GM23338 (cell line): ENCODE measurements around the gene STRA6. TPM values are rescaled to one million over a fixed set of nuclear protein-coding genes. Genes with fewer than 3 reads are reported as not detected.
A peak's percentile ranks its signal among the peaks of the same experiment; 100 is the strongest.

ENCODE experiments used
- ATAC-seq: fragments of 200-7000 bp; cut with Tn5 transposase; 3 replicates; pipeline ENCODE4 v1.9.1; 2020
- DNase-seq: peaks from one replicate; pipeline ENCODE4 v3.0.0-alpha.2; 2015; ENCODE audit warnings: low spot score
- H2AFZ ChIP-seq: fragments of 200-600 bp; sonication (generic); 2 replicates; pipeline ENCODE4 v1.8.0; 2016; ENCODE audit warnings: antibody characterized with exemption, mild to moderate bottlenecking, moderate library complexity
- H3F3A ChIP-seq: fragments of 200-600 bp; sonication (generic); replicated peaks from 2 replicates; pipeline ENCODE4 v1.8.0; 2017; ENCODE audit warnings: antibody characterized with exemption, mixed run types, low read depth
- H3K27ac ChIP-seq: fragments of 200-600 bp; sonication (generic); 2 replicates; pipeline ENCODE4 v1.6.1; 2016; ENCODE audit warnings: low read depth
- H3K27me3 ChIP-seq: fragments of 200-600 bp; sonication (generic); 2 replicates; pipeline ENCODE4 v1.8.0; 2016; ENCODE audit warnings: mild to moderate bottlenecking, mixed run types, moderate library complexity; ENCODE audit not compliant: insufficient read depth
- H3K36me3 ChIP-seq: fragments of 200-600 bp; sonication (generic); 2 replicates; pipeline ENCODE4 v1.8.0; 2016; ENCODE audit warnings: mild to moderate bottlenecking; ENCODE audit not compliant: insufficient read depth
- H3K4me1 ChIP-seq: fragments of 200-600 bp; sonication (generic); 2 replicates; pipeline ENCODE4 v1.8.0; 2016; ENCODE audit warnings: mild to moderate bottlenecking, moderate library complexity; ENCODE audit not compliant: insufficient read depth
- H3K4me2 ChIP-seq: fragments of 200-600 bp; sonication (generic); 2 replicates; pipeline ENCODE4 v1.7.1; 2017; ENCODE audit warnings: mixed run types
- H3K4me3 ChIP-seq: fragments of 200-600 bp; sonication (generic); 2 replicates; pipeline ENCODE4 v1.6.1; 2016; ENCODE audit warnings: mixed run types
- H3K79me2 ChIP-seq: fragments of 200-600 bp; sonication (generic); replicated peaks from 2 replicates; pipeline ENCODE4 v1.8.0; 2017; ENCODE audit warnings: mild to moderate bottlenecking; ENCODE audit not compliant: insufficient read depth
- H3K9me2 ChIP-seq: fragments of 200-600 bp; sonication (generic); 2 replicates; pipeline ENCODE4 v1.8.0; 2017; ENCODE audit not compliant: insufficient read depth
- H4K20me1 ChIP-seq: fragments of 200-600 bp; sonication (generic); replicated peaks from 2 replicates; pipeline ENCODE4 v1.8.0; 2017; ENCODE audit warnings: mild to moderate bottlenecking; ENCODE audit not compliant: insufficient read depth
- H3K27ac Mint-ChIP-seq: 2 replicates; pipeline ENCODE4 v1.8.0; 2020; ENCODE audit warnings: inconsistent platforms, mild to moderate bottlenecking, moderate library complexity, mixed read lengths
- H3K27me3 Mint-ChIP-seq: 3 replicates; pipeline ENCODE4 v1.8.0; 2022; ENCODE audit warnings: low read depth, mild to moderate bottlenecking, moderate library complexity, mixed read lengths, inconsistent platforms; ENCODE audit not compliant: insufficient read depth, poor library complexity
- H3K36me3 Mint-ChIP-seq: 3 replicates; pipeline ENCODE4 v1.8.0; 2021; ENCODE audit warnings: low read depth, mild to moderate bottlenecking, inconsistent platforms, moderate library complexity, mixed read lengths
- H3K4me1 Mint-ChIP-seq: 3 replicates; pipeline ENCODE4 v1.8.0; 2020; ENCODE audit warnings: mild to moderate bottlenecking, inconsistent platforms, mixed read lengths
- H3K4me3 Mint-ChIP-seq: 3 replicates; pipeline ENCODE4 v1.8.0; 2021; ENCODE audit warnings: moderate library complexity, mild to moderate bottlenecking, inconsistent platforms, mixed read lengths
- H3K9me3 Mint-ChIP-seq: 3 replicates; pipeline ENCODE4 v1.8.0; 2020; ENCODE audit warnings: moderate library complexity, mild to moderate bottlenecking, inconsistent platforms, mixed read lengths
- CREB1 ChIP-seq: fragments of 250-450 bp; sonication (Bioruptor Pico); IDR thresholded peaks from 2 replicates; pipeline ENCODE4 v1.5.0; 2020; ENCODE audit warnings: low read depth, mild to moderate bottlenecking, moderate library complexity
- CTCF ChIP-seq, 2 experiments: fragments of 200-600 bp in 1 of 2; sonication (generic) in 1 of 2; conservative IDR thresholded peaks; 2 replicates each; pipeline versions ENCODE4 v1.5.1 to v1.6.1; 2016 to 2017; ENCODE audit warnings: antibody characterized with exemption in 2 of 2, low read depth in 2 of 2, mild to moderate bottlenecking in 2 of 2, moderate library complexity in 1 of 2
- ETS1 ChIP-seq: IDR thresholded peaks from 2 replicates; pipeline ENCODE4 v1.6.1; 2016; ENCODE audit warnings: antibody characterized with exemption
- EZH2 ChIP-seq: fragments of 200-600 bp; sonication (generic); IDR thresholded peaks from one replicate; pipeline ENCODE4 v1.8.0; 2017; ENCODE audit warnings: antibody characterized with exemption, mild to moderate bottlenecking, low read depth; ENCODE audit not compliant: unreplicated experiment
- EZH2phosphoT487 ChIP-seq: fragments of 200-600 bp; sonication (generic); IDR thresholded peaks from one replicate; pipeline ENCODE4 v1.8.1; 2018; ENCODE audit warnings: antibody characterized with exemption; ENCODE audit not compliant: unreplicated experiment
- JUNB ChIP-seq: IDR thresholded peaks from one replicate; pipeline ENCODE4 v1.6.1; 2016; ENCODE audit warnings: antibody characterized with exemption; ENCODE audit not compliant: unreplicated experiment
- NANOG ChIP-seq: IDR thresholded peaks from 2 replicates; pipeline ENCODE4 v1.6.1; 2016; ENCODE audit warnings: antibody characterized with exemption, borderline replicate concordance
- POLR2AphosphoS5 ChIP-seq: IDR thresholded peaks from 2 replicates; pipeline ENCODE4 v1.6.1; 2016; ENCODE audit warnings: antibody characterized with exemption, low read depth
- REST ChIP-seq: IDR thresholded peaks from one replicate; pipeline ENCODE4 v1.6.1; 2018; ENCODE audit warnings: antibody characterized with exemption; ENCODE audit not compliant: unreplicated experiment
- STAT1 ChIP-seq: IDR thresholded peaks from one replicate; pipeline ENCODE4 v1.6.1; 2016; ENCODE audit warnings: antibody characterized with exemption; ENCODE audit not compliant: unreplicated experiment
- ZNF114 ChIP-seq: fragments of 250-450 bp; sonication (Bioruptor Pico); IDR thresholded peaks from 2 replicates; pipeline ENCODE4 v1.5.0; 2020; ENCODE audit warnings: mild to moderate bottlenecking, moderate library complexity
- ZNF331 ChIP-seq: fragments of 250-450 bp; sonication (Bioruptor Pico); IDR thresholded peaks from 2 replicates; pipeline ENCODE4 v1.5.0; 2020; ENCODE audit warnings: low read depth, mild to moderate bottlenecking, moderate library complexity
- polyA plus RNA-seq: library from polyadenylated mRNA; unstranded; fragments of >200 nt; fragmentation: Nextera tagmentation; extraction: Ambion mirVana; gene quantifications from 2 replicates; pipeline ENCODE4 v1.2.1, GENCODE V29; 2016
- total RNA-seq: library from RNA; depleted of rRNA; stranded (reverse); fragments of >200 nt; shearing (Covaris generic); gene quantifications from 2 replicates; pipeline ENCODE4 v1.2.3, GENCODE V29; 2014

Gene STRA6
- total and polyA plus RNA-seq, 2 experiments from 2014 or later: 8.2 to 9.9 TPM

GRCh38 chr15:74201710-74202420 is 722 bp downstream of the STRA6 start (continued):
- TF ChIP-seq CTCF (conservative IDR thresholded peaks at IDR 0.05; ENCODE audit: low read depth in 2 of 2) (no peak), ETS1 (no peak), NANOG (no peak), ZNF331 (CRISPR knock-in tag) (no peak), STAT1 (no peak), EZH2 (no peak), EZH2phosphoT487 (no peak), JUNB (no peak)

GRCh38 chr15:74200871-74201419 is 1.6 kb downstream of the STRA6 start:
- no peaks in the 10 kb centered on the region for H3K36me3 ChIP-seq
- H3K27ac ChIP-seq: no peak overlapping the region
- no peak for TF ChIP-seq EZH2
- TF ChIP-seq REST: no peak
- TF ChIP-seq JUNB: no peak
- TF ChIP-seq EZH2phosphoT487: no peak
- no peak for TF ChIP-seq CREB1 (CRISPR knock-in tag)
- TF ChIP-seq ZNF114 (CRISPR knock-in tag): no peak
- TF ChIP-seq POLR2AphosphoS5: no peak
- no peak for TF ChIP-seq STAT1
- no peak for TF ChIP-seq NANOG
- TF ChIP-seq ETS1: no peak

More at GRCh38 chr15:74200871-74201419, 1.6 kb downstream of the STRA6 start:
- H3K4me3 Mint-ChIP-seq: no peak overlapping the region; the same call in 2 of the 3 replicates
- peaks cover 26% of the 10 kb centered on the region for H3K27me3 Mint-ChIP-seq
- peak overlapping the region; percentile 94 for H3K4me2 ChIP-seq
- no peak overlapping the region for H3K27ac Mint-ChIP-seq
- peaks cover 23% of the 10 kb centered on the region for H3K27me3 ChIP-seq
- H3K4me1 Mint-ChIP-seq: peaks cover 58% of the 10 kb centered on the region
- H2AFZ ChIP-seq: no peak overlapping the region
- ATAC-seq (no peak), DNase-seq (no peak)
- H3K9me3 Mint-ChIP-seq: no peaks in the 10 kb centered on the region
- H3F3A ChIP-seq: peaks cover 7% of the 10 kb centered on the region; the same call in 1 of the 2 replicates
- H4K20me1 ChIP-seq: no peaks in the 10 kb centered on the region
- H3K4me3 ChIP-seq: no peak overlapping the region
- H3K79me2 ChIP-seq: no peaks in the 10 kb centered on the region
- H3K36me3 Mint-ChIP-seq: peaks cover 3% of the 10 kb centered on the region; the same call in 2 of the 3 replicates
- H3K9me2 ChIP-seq: no peaks in the 10 kb centered on the region
- H3K4me1 ChIP-seq: peaks cover 43% of the 10 kb centered on the region
